OCI-LY3 (cell line): ENCODE measurements around the gene PRR16.

ENCODE experiments used
- H2AFZ ChIP-seq: fragments of 200-600, 300-600 bp; shearing (Covaris generic); 2 replicates; pipeline ENCODE4 v1.6.0; 2014; ENCODE audit warnings: antibody characterized with exemption, low read depth, low read length
- H3K27ac ChIP-seq: fragments of 200-600, 300-600 bp; sonication (generic); 2 replicates; pipeline ENCODE4 v1.5.1; 2014; ENCODE audit warnings: mild to moderate bottlenecking, low read length, moderate library complexity, mixed read lengths
- H3K27me3 ChIP-seq: fragments of 200-600, 300-600 bp; sonication (generic); 2 replicates; pipeline ENCODE4 v1.6.1; 2014; ENCODE audit warnings: low read depth, low read length, mixed read lengths
- H3K36me3 ChIP-seq: fragments of 200-600, 300-600 bp; sonication (generic); replicated peaks from 2 replicates; pipeline ENCODE3; 2014; ENCODE audit warnings: low read depth, low read length, mixed read lengths
- H3K4me1 ChIP-seq: fragments of 300-600, 200-600 bp; sonication (generic); 2 replicates; pipeline ENCODE4 v1.6.1; 2014; ENCODE audit warnings: low read length, mixed read lengths
- H3K4me2 ChIP-seq: fragments of 200-600, 300-600 bp; sonication (generic); 2 replicates; pipeline ENCODE4 v1.6.1; 2014; ENCODE audit warnings: low read length, mixed read lengths
- H3K4me3 ChIP-seq: fragments of 300-600, 200-600 bp; sonication (generic); 2 replicates; pipeline ENCODE4 v1.5.1; 2014; ENCODE audit warnings: antibody characterized with exemption, mild to moderate bottlenecking, low read length, moderate library complexity
- H3K79me2 ChIP-seq: fragments of 300-600, 200-600 bp; shearing (Covaris generic); 2 replicates; pipeline ENCODE4 v1.6.1; 2014; ENCODE audit warnings: mild to moderate bottlenecking, low read length, mixed read lengths
- H3K9ac ChIP-seq: fragments of 300-600, 200-600 bp; shearing (Covaris generic); 2 replicates; pipeline ENCODE4 v1.6.0; 2014; ENCODE audit warnings: mild to moderate bottlenecking, low read length, moderate library complexity
- H3K9me3 ChIP-seq: fragments of 200-600, 300-600 bp; shearing (Covaris generic); 2 replicates; pipeline ENCODE4 v1.6.1; 2014; ENCODE audit warnings: low read length, mixed read lengths; ENCODE audit not compliant: insufficient read depth
- H4K20me1 ChIP-seq: fragments of 200-600, 300-600 bp; sonication (generic); 2 replicates; pipeline ENCODE4 v1.6.1; 2016; ENCODE audit warnings: low read length, mixed read lengths; ENCODE audit not compliant: insufficient read depth
- CTCF ChIP-seq: fragments of 200-600, 300-600 bp; sonication (generic); IDR thresholded peaks from 2 replicates; pipeline ENCODE4 v1.5.1; 2014; ENCODE audit warnings: antibody characterized with exemption, low read length, low read depth
- EZH2phosphoT487 ChIP-seq: fragments of 200-600 bp; shearing (Covaris generic); IDR thresholded peaks from 2 replicates; pipeline ENCODE4 v1.6.1; 2018; ENCODE audit warnings: antibody characterized with exemption, mixed run types, low read depth

Gene PRR16

GRCh38 chr5:120545007-120545406, 80.9 kb downstream of the PRR16 start:
- Histone ChIP-seq H3K4me2 (no peak overlapping the region), H3K9me3 (no peaks in the 10 kb centered on the region), H4K20me1 (no peaks in the 10 kb centered on the region), H3K36me3 (no peaks in the 10 kb centered on the region), H3K9ac (no peak overlapping the region), H3K27me3 (no peaks in the 10 kb centered on the region), H3K79me2 (no peaks in the 10 kb centered on the region), H3K4me1 (no peaks in the 10 kb centered on the region), H3K4me3 (no peak overlapping the region), H3K27ac (no peak overlapping the region), H2AFZ (no peak overlapping the region)
- no peak for TF ChIP-seq CTCF
- TF ChIP-seq EZH2phosphoT487: no peak

- TF ChIP-seq CTCF (no peak), EZH2phosphoT487 (no peak)
- no peak overlapping the region for H2AFZ ChIP-seq
- H3K27me3 ChIP-seq: no peaks in the 10 kb centered on the region
- no peak overlapping the region for H3K9ac ChIP-seq
- H3K4me3 ChIP-seq: no peak overlapping the region
- H3K4me1 ChIP-seq: no peaks in the 10 kb centered on the region
- no peaks in the 10 kb centered on the region for H4K20me1 ChIP-seq
- H3K4me2 ChIP-seq: no peak overlapping the region
- H3K79me2 ChIP-seq: no peaks in the 10 kb centered on the region
- no peak overlapping the region for H3K27ac ChIP-seq
- no peaks in the 10 kb centered on the region for H3K9me3 ChIP-seq
- no peaks in the 10 kb centered on the region for H3K36me3 ChIP-seq
Measured at GRCh38 chr5:120545951-120546350, 81.9 kb downstream of the PRR16 start.

DNA sequence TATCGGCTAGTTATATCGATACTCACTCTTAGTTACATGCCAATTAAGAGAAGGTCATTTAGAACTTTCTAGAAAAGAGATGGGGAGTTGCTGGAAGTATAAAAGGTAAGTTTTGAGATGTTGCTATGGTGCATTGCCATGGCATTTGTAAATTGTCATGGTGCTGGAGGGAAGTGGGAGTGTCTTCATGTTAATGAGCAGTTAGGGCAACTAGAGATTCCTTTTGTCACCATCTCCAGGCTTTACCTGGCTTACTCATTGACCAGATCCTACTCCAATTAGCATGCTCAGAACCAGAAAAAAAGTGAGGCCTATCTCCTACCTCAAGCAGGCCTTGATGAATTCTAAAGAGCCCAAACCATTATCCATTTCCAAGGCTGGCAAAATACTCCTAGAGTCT, 82.8 kb downstream of the PRR16 start:
- H3K9me3 ChIP-seq: no peaks in the 10 kb centered on the region
- no peaks in the 10 kb centered on the region for H3K79me2 ChIP-seq
- no peak overlapping the region for H3K9ac ChIP-seq

GRCh38 chr5:120550358-120550757, 86.3 kb downstream of the PRR16 start:
- Histone ChIP-seq H3K27ac (no peak overlapping the region), H3K9ac (no peak overlapping the region), H3K4me3 (no peak overlapping the region), H3K79me2 (no peaks in the 10 kb centered on the region), H3K4me2 (no peak overlapping the region), H2AFZ (no peak overlapping the region), H4K20me1 (no peaks in the 10 kb centered on the region), H3K36me3 (no peaks in the 10 kb centered on the region), H3K4me1 (no peaks in the 10 kb centered on the region), H3K27me3 (no peaks in the 10 kb centered on the region), H3K9me3 (no peaks in the 10 kb centered on the region)
- TF ChIP-seq EZH2phosphoT487 (no peak), CTCF (no peak)

More for the DNA sequence above, 82.8 kb downstream of the PRR16 start:
- TF ChIP-seq CTCF (no peak), EZH2phosphoT487 (no peak)
- H4K20me1 ChIP-seq: no peaks in the 10 kb centered on the region
- no peaks in the 10 kb centered on the region for H3K36me3 ChIP-seq
- no peaks in the 10 kb centered on the region for H3K4me1 ChIP-seq
- H2AFZ ChIP-seq: no peak overlapping the region
- no peak overlapping the region for H3K4me2 ChIP-seq
- H3K27me3 ChIP-seq: no peaks in the 10 kb centered on the region
- H3K27ac ChIP-seq: no peak overlapping the region
- H3K4me3 ChIP-seq: no peak overlapping the region
